ENCODE measurements around the gene ZFP92.
"Not testable (repeated sequence)": the region's sequence is repeated elsewhere in the genome, so short reads cannot be mapped to it uniquely, and the experiment has no call there.

Gene ZFP92

GRCh38 chrX:153387345-153387744 lies 23.9 kb upstream of the ZFP92 start:
- DNase-seq (ENCODE audit: low read depth), result no peak

DNA sequence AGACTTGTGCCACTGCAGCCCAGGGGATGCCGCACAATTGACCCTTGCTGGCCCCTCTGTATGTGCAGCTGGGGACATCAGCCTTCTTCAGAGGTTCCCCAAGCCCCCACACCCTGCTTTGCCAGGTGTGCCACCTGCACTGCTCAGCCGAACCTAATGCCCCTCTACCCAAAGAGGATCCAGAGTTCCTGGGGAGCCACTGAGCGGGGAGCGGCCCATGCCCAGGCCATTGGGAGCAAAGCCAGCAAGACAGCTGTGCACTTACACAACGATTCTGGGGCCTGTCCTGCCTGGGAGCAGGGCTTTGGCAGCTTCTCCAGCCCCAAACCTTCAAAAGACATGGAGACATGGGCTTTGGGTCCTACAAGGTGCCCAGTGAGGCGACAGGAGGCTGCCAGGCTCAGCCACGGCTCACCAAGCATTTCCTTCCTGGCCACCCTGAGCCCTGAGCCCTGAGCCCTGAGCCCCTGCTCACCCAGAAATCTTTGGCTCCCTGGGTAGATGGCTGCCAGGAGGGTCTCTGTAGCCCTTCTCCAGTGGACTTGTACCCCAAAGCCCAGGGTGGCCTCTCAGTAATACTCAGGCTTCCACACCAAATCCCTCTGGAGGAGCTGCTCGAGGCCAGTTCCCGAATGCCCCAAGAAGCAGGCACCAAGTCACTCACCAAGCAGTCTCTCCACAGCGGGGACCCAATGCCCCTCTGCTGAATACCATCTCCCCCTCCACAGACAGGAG lies 23.1 kb upstream of the ZFP92 start:
- DNase-seq (ENCODE audit: low read depth), result no peak

DNA sequence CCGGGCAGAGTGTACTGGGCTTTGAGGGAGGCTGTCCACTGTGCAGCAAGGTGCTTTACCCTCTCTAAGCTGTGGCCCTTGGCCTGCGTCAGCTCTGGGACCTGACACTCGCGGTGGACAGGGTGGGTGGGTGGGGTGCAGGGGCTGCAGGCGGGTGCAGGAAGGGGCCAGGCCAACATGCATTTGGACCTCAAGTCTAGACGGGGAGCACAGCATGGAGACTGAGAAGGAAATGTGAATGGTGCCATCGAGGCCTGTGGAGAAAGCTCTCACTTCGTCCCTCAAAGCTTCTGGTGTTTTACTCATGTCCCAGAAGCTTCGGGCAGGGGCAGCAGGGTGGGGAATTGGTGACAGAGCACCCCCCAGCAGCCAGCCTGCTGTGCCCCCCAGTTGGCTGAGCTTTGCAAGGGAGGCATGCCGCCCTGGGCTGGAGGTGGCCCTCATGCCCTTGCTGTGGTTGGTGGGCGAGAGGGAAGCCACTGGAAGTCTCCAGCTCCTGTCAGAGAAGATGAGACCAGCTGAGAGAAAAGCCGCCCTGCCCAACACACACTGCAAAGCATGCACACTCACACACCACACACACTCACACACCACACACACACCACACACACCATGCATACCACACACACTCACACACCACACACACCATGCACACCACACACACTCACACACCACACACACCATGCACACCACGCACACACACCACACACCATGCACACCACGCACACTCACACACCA lies 22.4 kb upstream of the ZFP92 start:
- no peak for DNase-seq (ENCODE audit: low read depth)

- DNase-seq (ENCODE audit: low read depth), result not testable (repeated sequence)
Observed at GRCh38 chrX:153389460-153389768, 21.9 kb upstream of the ZFP92 start.

DNA sequence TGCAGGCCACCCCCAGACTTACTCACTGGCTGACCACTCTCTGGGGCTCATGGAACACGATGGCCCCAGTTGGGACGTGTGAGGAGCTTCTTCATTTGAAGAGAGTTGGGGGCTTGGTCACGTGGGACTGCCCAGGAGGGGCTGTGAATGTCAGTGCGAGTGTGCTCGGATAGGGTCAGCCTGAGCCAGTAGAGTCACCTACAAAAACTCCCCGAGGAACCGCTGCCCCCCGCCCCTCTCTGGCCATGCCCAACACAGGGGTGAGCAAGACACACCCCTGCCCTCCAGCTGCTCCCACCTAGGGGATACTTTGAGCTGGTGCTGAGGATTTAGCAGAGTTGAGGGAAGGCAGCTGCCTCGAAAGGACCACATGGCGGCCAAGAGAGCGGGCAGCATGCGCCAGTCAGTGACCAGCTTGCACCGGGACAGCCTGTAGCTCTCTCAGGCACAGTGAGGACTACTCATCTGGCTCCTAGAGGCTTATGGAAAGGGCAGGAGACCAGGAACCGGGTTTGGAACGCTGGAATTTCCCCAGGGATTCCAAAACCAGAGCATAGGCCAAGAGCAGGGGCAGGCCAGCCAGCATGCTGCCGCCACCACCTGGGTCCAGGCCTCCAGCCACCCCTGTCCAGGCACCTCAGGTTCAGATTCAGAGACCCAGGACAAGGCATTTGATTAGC lies 18.5 kb upstream of the ZFP92 start:
- DNase-seq (ENCODE audit: low read depth), result no peak

- no peak for DNase-seq (ENCODE audit: low read depth)
Observed at GRCh38 chrX:153394612-153395011, 16.7 kb upstream of the ZFP92 start.

GRCh38 chrX:153395613-153396319 lies 15.5 kb upstream of the ZFP92 start:
- DNase-seq (ENCODE audit: low read depth), result no peak

- no peak for DNase-seq (ENCODE audit: low read depth)
Observed at GRCh38 chrX:153396320-153397195, 14.7 kb upstream of the ZFP92 start.

DNA sequence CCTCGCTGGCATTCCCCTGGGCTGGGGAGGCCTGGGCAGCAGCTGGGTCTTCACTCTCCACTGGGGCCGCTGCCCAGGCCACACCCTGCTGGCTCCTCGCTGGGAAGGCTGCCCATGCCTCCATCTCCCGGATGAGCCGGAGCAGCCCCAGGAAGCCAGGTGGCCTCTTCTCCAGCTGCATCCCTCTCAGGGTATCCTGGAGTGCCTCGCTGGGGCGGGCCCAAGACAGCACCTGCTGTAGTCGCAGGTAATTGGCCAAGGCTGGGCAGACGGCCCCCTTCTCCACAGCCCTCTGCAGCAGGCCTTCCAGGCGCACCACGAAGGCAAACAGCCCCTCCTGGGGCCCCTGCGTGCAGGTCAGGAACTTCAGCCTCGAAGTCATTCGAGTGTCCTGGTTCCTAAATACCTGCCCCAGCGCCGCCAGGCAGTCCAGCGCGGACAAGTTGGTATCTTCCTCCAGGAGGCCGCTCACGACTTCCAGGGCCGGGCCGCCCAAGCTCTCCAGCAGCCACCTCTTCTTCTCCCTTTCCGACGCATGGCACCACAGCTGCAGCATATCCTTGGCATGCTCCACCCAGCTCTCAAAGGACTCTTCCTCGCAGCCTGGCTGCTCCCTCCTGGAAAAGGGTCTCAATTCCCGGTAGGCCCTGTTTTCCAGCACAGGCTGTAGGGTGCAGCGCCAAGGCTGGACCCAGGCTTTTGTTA lies 13.9 kb upstream of the ZFP92 start:
- DNase-seq (ENCODE audit: low read depth), result no peak

- DNase-seq (ENCODE audit: low read depth), result no peak
Observed at GRCh38 chrX:153398275-153398960, 12.9 kb upstream of the ZFP92 start.

GRCh38 chrX:153400146-153401132 lies 10.8 kb upstream of the ZFP92 start:
- peak; percentile 6 for DNase-seq (ENCODE audit: low read depth)

GRCh38 chrX:153401133-153401764 lies 10.0 kb upstream of the ZFP92 start, which contains the start of gene PNMA6E:
PNMA6E (minus strand) TSS chrX:153401350; CDS start chrX:153398849, 2,501 bp downstream.
- DNase-seq (ENCODE audit: low read depth), result no peak

GRCh38 chrX:153404333-153404732 lies 6.9 kb upstream of the ZFP92 start:
- DNase-seq (ENCODE audit: low read depth), result not testable (repeated sequence)

GRCh38 chrX:153405426-153405825 lies 5.8 kb upstream of the ZFP92 start:
- DNase-seq (ENCODE audit: low read depth), result no peak

DNA sequence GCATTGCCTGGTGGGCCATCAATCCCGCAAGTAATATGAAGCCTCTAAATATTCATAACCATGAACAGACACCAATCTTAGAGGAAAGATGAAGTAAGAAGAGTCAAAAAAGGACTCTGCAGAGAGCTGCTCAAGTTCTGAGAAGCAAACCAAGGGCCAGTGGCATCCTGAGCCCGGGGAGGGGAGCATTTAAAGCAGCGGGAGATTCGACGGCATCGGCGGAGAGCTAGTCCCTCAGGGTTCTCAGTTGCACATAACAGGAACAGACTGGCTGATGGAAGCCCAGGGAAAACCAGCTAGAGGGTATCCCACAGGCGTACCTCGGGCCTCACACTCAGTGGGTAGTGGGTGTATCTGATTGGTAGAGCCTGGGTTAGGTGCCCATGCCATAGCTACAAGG lies 5.3 kb upstream of the ZFP92 start:
- DNase-seq (ENCODE audit: low read depth), result no peak

DNA sequence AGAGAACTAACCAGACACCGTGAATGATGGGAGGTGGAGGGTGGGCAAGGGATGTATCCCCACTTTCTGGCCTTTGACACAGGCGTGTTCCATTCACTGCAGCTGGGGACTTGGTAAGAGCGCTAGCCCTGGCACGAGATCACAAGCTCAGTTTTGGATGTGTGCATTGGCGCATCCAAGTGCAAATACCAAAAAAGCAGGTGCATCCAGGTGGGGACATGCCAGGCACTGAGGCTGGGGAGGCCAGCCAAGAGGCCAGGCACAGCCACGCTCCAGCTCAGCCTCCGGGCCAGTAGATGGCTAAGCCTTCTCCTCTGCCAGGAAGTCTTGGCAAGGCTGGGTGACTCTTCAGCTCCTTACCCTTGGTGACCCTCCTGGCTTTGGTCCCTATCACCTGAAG lies 4.4 kb upstream of the ZFP92 start:
- DNase-seq (ENCODE audit: low read depth), result no peak

- DNase-seq (ENCODE audit: low read depth), result no peak
Observed at GRCh38 chrX:153407736-153408135, 3.5 kb upstream of the ZFP92 start.

DNA sequence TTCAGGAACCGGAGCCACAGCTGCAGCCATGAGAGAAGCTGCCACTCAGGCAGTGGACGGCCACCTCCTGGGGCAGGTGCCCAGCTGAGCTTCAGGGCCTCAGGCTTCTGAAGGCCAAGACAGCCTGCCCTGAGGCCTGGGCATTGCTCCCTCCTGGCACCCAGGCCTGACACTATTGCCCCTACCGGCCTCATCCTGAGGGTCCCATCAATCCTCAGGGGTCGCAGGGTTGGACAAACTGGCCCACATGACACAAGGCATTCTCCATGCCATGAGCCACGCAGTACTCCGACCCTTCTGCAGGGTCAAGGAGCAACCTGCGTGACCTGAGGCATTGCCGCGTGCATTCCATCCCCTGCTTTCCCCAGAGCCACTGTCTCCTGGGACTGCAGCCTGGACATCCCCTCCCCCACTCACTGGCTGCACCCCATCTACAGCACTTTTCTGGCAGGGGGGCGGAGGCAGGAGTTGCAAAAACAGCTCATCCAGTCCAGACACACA lies 3.0 kb upstream of the ZFP92 start:
- DNase-seq (ENCODE audit: low read depth), result no peak
